HepG2 (cell line): ENCODE measurements around the gene GRIN2D. TPM values are rescaled to one million over a fixed set of nuclear protein-coding genes. Genes with fewer than 3 reads are reported as not detected.

Experiments used
- ATRX ChIP-seq: sonication (generic); formaldehyde crosslinking; IDR thresholded peaks from 2 replicates; pipeline ENCODE4 v1.4.0; 2020; ENCODE audit warnings: missing genetic modification reagents, borderline replicate concordance
- EHMT2 ChIP-seq: fragments of 200-600 bp; sonication (generic); IDR thresholded peaks from 2 replicates; pipeline ENCODE4 v1.7.0; 2017; ENCODE audit warnings: antibody characterized with exemption, low read depth, low read length, borderline replicate concordance
- HMG20A ChIP-seq: IDR thresholded peaks from 2 replicates; pipeline ENCODE4 v1.6.1; 2016; ENCODE audit warnings: borderline replicate concordance
- KDM2A ChIP-seq: sonication (generic); formaldehyde crosslinking; IDR thresholded peaks from 2 replicates; pipeline ENCODE4 v1.4.0; 2020; ENCODE audit warnings: low read depth, missing genetic modification reagents, borderline replicate concordance
- NONO ChIP-seq, 2 experiments: fragments of 450-650 bp in 1 of 2; sonication (generic) in 1 of 2; formaldehyde crosslinking in 1 of 2; IDR thresholded peaks in 1 of 2; conservative IDR thresholded peaks in 1 of 2; 2 replicates each; pipeline versions ENCODE4 v1.6.1 to v1.8.0; 2017 to 2022; ENCODE audit warnings: mild to moderate bottlenecking in 1 of 2, missing genetic modification reagents in 1 of 2, moderate library complexity in 1 of 2
- SIX4 ChIP-seq: sonication (generic); formaldehyde crosslinking; IDR thresholded peaks from 2 replicates; pipeline ENCODE4 v1.4.0; 2020; ENCODE audit warnings: missing genetic modification reagents
- SUZ12 ChIP-seq: fragments of 150-350 bp; IDR thresholded peaks from 2 replicates; pipeline ENCODE4 v1.6.1; 2014; ENCODE audit warnings: low read depth, low read length
- ZNF33A ChIP-seq: sonication (generic); formaldehyde crosslinking; IDR thresholded peaks from 2 replicates; pipeline ENCODE4 v1.5.1; 2020; ENCODE audit warnings: missing genetic modification reagents, mild to moderate bottlenecking, moderate library complexity, borderline replicate concordance
- ZNF484 ChIP-seq: sonication (generic); formaldehyde crosslinking; IDR thresholded peaks from 2 replicates; pipeline ENCODE4 v1.5.1; 2020; ENCODE audit warnings: mild to moderate bottlenecking, low read depth, missing genetic modification reagents, borderline replicate concordance
- ZNF605 ChIP-seq: sonication (generic); formaldehyde crosslinking; IDR thresholded peaks from 2 replicates; pipeline ENCODE4 v1.8.0; 2022; ENCODE audit warnings: mild to moderate bottlenecking, missing genetic modification reagents
- ZNF614 ChIP-seq: IDR thresholded peaks from 2 replicates; pipeline ENCODE4 v1.6.1; 2018; ENCODE audit warnings: missing biosample characterization, missing genetic modification reagents, inconsistent platforms, borderline replicate concordance
- polyA plus RNA-seq, 8 experiments: library from polyadenylated mRNA; depleted of rRNA in 3 of 8; stranded (reverse) in 7 of 8; unstranded in 1 of 8; fragments of >200 nt; fragmentation: Illumina TruSeq in 4 of 8; extraction: Trizol in 4 of 8; gene quantifications; 2 replicates each; pipeline versions ENCODE4 v1.2.1 to v1.2.3, GENCODE V29; 2011 to 2016; ENCODE audit warnings: low read depth in 4 of 8, missing spikeins in 1 of 8, mixed read lengths in 1 of 8; ENCODE audit not compliant: insufficient read depth in 1 of 8
- total RNA-seq, 5 experiments: library from RNA; depleted of rRNA; stranded (reverse); fragments of >200 nt; fragmentation: Illumina TruSeq; extraction: Trizol; gene quantifications; 2 replicates each; pipeline ENCODE4 v1.2.3, GENCODE V29; 2016; ENCODE audit warnings: low read depth in 1 of 5
- TF ChIP-seq, protein P1 (sequence below): sonication (generic); formaldehyde crosslinking; IDR thresholded peaks from 2 replicates; pipeline ENCODE4 v1.4.0; 2020; ENCODE audit warnings: missing genetic modification reagents
- TF ChIP-seq, protein P2 (sequence below): sonication (generic); formaldehyde crosslinking; IDR thresholded peaks from 2 replicates; pipeline ENCODE4 v1.4.0; 2020; ENCODE audit warnings: mild to moderate bottlenecking, missing genetic modification reagents, borderline replicate concordance
- TF ChIP-seq, protein P3 (sequence below): sonication (generic); formaldehyde crosslinking; IDR thresholded peaks from 2 replicates; pipeline ENCODE4 v1.4.0; 2020; ENCODE audit warnings: missing genetic modification reagents, borderline replicate concordance
- TF ChIP-seq, protein P4 (sequence below): sonication (generic); formaldehyde crosslinking; IDR thresholded peaks from 2 replicates; pipeline ENCODE4 v1.5.0; 2020; ENCODE audit warnings: missing genetic modification reagents
- TF ChIP-seq, protein P5 (sequence below): sonication (generic); formaldehyde crosslinking; IDR thresholded peaks from 2 replicates; pipeline ENCODE4 v1.5.0; 2020; ENCODE audit warnings: mild to moderate bottlenecking, missing genetic modification reagents

The GRIN2D gene
- total and polyA plus RNA-seq, 2 of the 13 experiments (the other 11 are each of a cell fraction or from before 2014, with no cell fraction given) = 0.02 to 0.13 TPM

DNA sequence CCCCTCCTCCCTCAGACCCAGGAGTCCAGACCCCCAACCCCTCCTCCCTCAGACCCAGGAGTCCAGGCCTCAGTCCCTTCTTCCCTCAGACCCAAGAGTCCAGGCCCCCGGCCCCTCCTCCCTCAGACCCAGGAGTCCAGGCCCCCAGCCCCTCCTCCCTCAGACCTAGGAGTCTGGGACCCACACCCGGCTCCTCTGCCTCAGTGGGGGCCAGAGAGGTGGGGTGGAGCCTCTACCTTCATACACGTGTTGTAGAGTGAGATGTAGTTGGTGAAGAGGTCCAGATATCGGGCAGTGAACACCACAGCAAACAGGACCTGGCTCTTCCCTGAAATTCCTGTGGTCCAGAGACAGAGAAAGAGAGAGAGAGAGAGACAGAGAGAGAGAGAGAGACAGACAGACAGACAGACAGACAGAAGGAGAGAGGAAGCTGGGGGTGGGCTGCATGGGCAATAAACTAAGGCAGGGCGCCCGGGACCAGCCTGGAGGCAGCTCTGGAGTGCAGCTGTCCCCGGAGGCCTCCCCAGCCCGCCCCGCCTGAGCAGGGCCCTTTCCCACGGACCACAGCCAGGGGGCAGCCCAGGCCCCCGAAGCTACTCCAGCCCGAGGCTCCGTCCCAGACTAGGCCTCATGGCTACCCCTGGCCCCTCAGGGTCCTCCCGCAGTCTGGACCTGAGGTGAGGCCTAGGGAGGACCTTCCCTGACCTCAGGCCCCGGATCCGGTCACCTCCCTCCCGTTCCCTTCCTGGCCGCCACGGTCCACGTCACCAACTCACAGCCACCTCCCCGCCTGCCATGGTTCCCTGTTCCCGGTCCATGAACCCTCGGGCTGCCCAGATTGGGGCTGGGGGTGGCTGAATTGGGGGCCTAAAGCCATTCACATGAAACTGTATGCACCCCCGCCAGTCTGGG is 3.0 kb upstream of the GRIN2D start (continued):
- no peak for TF ChIP-seq ATRX (CRISPR knock-in tag)
- TF ChIP-seq NONO (IDR thresholded peaks at IDR 0.05) = no peak
- no peak; the same call in 1 of the 2 replicates for TF ChIP-seq NONO (CRISPR knock-in tag; conservative IDR thresholded peaks at IDR 0.05)
- TF ChIP-seq HMG20A (CRISPR knock-in tag) = no peak
- TF ChIP-seq, protein P1, sequence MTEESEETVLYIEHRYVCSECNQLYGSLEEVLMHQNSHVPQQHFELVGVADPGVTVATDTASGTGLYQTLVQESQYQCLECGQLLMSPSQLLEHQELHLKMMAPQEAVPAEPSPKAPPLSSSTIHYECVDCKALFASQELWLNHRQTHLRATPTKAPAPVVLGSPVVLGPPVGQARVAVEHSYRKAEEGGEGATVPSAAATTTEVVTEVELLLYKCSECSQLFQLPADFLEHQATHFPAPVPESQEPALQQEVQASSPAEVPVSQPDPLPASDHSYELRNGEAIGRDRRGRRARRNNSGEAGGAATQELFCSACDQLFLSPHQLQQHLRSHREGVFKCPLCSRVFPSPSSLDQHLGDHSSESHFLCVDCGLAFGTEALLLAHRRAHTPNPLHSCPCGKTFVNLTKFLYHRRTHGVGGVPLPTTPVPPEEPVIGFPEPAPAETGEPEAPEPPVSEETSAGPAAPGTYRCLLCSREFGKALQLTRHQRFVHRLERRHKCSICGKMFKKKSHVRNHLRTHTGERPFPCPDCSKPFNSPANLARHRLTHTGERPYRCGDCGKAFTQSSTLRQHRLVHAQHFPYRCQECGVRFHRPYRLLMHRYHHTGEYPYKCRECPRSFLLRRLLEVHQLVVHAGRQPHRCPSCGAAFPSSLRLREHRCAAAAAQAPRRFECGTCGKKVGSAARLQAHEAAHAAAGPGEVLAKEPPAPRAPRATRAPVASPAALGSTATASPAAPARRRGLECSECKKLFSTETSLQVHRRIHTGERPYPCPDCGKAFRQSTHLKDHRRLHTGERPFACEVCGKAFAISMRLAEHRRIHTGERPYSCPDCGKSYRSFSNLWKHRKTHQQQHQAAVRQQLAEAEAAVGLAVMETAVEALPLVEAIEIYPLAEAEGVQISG (CRISPR knock-in tag) = peak; percentile 77
- TF ChIP-seq ZNF33A = no peak
- no peak for TF ChIP-seq SUZ12
- no peak for TF ChIP-seq ZNF484
- TF ChIP-seq KDM2A = peak; percentile 88
- TF ChIP-seq, protein P2, sequence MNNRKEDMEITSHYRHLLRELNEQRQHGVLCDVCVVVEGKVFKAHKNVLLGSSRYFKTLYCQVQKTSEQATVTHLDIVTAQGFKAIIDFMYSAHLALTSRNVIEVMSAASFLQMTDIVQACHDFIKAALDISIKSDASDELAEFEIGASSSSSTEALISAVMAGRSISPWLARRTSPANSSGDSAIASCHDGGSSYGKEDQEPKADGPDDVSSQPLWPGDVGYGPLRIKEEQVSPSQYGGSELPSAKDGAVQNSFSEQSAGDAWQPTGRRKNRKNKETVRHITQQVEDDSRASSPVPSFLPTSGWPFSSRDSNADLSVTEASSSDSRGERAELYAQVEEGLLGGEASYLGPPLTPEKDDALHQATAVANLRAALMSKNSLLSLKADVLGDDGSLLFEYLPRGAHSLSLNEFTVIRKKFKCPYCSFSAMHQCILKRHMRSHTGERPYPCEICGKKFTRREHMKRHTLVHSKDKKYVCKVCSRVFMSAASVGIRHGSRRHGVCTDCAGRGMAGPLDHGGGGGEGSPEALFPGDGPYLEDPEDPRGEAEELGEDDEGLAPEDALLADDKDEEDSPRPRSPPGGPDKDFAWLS (CRISPR knock-in tag) = no peak
- TF ChIP-seq EHMT2 = no peak
- TF ChIP-seq ZNF605 (CRISPR knock-in tag) = peak; percentile 93; the same call in 1 of the 2 replicates
- no peak for TF ChIP-seq SIX4
- TF ChIP-seq, protein P3, sequence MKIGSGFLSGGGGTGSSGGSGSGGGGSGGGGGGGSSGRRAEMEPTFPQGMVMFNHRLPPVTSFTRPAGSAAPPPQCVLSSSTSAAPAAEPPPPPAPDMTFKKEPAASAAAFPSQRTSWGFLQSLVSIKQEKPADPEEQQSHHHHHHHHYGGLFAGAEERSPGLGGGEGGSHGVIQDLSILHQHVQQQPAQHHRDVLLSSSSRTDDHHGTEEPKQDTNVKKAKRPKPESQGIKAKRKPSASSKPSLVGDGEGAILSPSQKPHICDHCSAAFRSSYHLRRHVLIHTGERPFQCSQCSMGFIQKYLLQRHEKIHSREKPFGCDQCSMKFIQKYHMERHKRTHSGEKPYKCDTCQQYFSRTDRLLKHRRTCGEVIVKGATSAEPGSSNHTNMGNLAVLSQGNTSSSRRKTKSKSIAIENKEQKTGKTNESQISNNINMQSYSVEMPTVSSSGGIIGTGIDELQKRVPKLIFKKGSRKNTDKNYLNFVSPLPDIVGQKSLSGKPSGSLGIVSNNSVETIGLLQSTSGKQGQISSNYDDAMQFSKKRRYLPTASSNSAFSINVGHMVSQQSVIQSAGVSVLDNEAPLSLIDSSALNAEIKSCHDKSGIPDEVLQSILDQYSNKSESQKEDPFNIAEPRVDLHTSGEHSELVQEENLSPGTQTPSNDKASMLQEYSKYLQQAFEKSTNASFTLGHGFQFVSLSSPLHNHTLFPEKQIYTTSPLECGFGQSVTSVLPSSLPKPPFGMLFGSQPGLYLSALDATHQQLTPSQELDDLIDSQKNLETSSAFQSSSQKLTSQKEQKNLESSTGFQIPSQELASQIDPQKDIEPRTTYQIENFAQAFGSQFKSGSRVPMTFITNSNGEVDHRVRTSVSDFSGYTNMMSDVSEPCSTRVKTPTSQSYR = 0 out of 2 replicates have a peak, but pooled peaks have one; percentile 29
- no peak for TF ChIP-seq ZNF614 (CRISPR knock-in tag)
- TF ChIP-seq, protein P4, sequence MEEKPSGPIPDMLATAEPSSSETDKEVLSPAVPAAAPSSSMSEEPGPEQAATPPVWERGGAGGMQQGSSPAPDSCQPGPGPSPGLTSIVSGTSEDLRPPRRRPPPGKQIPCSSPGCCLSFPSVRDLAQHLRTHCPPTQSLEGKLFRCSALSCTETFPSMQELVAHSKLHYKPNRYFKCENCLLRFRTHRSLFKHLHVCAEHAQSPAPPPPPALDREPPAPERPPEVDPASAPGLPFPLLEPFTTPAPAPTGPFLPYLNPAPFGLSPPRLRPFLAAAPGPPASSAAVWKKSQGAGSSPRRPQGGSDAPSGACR (CRISPR knock-in tag) = peak; percentile 78; the same call in 1 of the 2 replicates
- TF ChIP-seq, protein P5, sequence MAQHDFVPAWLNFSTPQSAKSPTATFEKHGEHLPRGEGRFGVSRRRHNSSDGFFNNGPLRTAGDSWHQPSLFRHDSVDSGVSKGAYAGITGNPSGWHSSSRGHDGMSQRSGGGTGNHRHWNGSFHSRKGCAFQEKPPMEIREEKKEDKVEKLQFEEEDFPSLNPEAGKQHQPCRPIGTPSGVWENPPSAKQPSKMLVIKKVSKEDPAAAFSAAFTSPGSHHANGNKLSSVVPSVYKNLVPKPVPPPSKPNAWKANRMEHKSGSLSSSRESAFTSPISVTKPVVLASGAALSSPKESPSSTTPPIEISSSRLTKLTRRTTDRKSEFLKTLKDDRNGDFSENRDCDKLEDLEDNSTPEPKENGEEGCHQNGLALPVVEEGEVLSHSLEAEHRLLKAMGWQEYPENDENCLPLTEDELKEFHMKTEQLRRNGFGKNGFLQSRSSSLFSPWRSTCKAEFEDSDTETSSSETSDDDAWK (CRISPR knock-in tag) = no peak
